SK-N-SH (cell line): Measurements from ENCODE around the gene CHI3L2. TPM values are rescaled to one million over a fixed set of nuclear protein-coding genes. Genes with fewer than 3 reads are reported as not detected.

Source experiments
- CTCF ChIA-PET: fragments of 300-600, 350-600 bp; formaldehyde crosslinking; extraction: SDS; loops from one replicate; lab custom pipeline; 2021; lab: Yijun Ruan, JAX
- POLR2A ChIA-PET: fragments of 350-600 bp; sonication (Branson Sonifier 250); formaldehyde crosslinking; extraction: SDS; loops from one replicate; lab custom pipeline; 2020; ENCODE audit warnings: antibody characterized with exemption, inconsistent platforms; lab: Yijun Ruan, JAX
- DNase-seq: peaks from one replicate; pipeline ENCODE4 v3.0.0; 2012
- H2AFZ ChIP-seq: fragments of 200-600 bp; sonication (generic); 2 replicates; pipeline ENCODE4 v1.8.1; 2016; ENCODE audit warnings: antibody characterized with exemption, mild to moderate bottlenecking, low read depth
- H3F3A ChIP-seq: fragments of 200-600 bp; sonication (generic); replicated peaks from 2 replicates; pipeline ENCODE3; 2016; ENCODE audit warnings: antibody characterized with exemption, mild to moderate bottlenecking; ENCODE audit not compliant: insufficient read depth
- H3K27ac ChIP-seq, 2 experiments: fragments of 200-500 bp in 1 of 2; fragments of 200-600 bp in 1 of 2; sonication (Bioruptor generic) in 1 of 2; sonication (generic), shearing (Covaris generic) in 1 of 2; 2 replicates each; pipeline versions ENCODE4 v1.5.1 to v1.6.1; 2014 to 2016; ENCODE audit warnings: low read depth in 2 of 2, inconsistent platforms in 1 of 2, low read length in 1 of 2, mild to moderate bottlenecking in 1 of 2, mixed read lengths in 1 of 2
- H3K27me3 ChIP-seq: fragments of 200-600 bp; sonication (generic), shearing (Covaris generic); 2 replicates; pipeline ENCODE4 v1.6.1; 2016; ENCODE audit warnings: mixed run types; ENCODE audit not compliant: insufficient read depth
- H3K36me3 ChIP-seq, 2 experiments: fragments of 200-500 bp in 1 of 2; fragments of 200-600 bp in 1 of 2; sonication (Bioruptor generic) in 1 of 2; sonication (generic) in 1 of 2; replicated peaks in 1 of 2; 2 replicates each; pipeline versions ENCODE3 to v1.5.1; 2014 to 2016; ENCODE audit warnings: low read length in 1 of 2, mild to moderate bottlenecking in 1 of 2; ENCODE audit not compliant: insufficient read depth in 2 of 2, control insufficient read depth in 1 of 2
- H3K4me1 ChIP-seq, 2 experiments: fragments of 200-500 bp in 1 of 2; fragments of 200-600 bp in 1 of 2; sonication (Bioruptor generic) in 1 of 2; sonication (generic), shearing (Covaris generic) in 1 of 2; 2 replicates each; pipeline versions ENCODE4 v1.5.1 to v1.6.1; 2014 to 2016; ENCODE audit warnings: low read depth in 1 of 2, low read length in 1 of 2, mixed run types in 1 of 2; ENCODE audit not compliant: insufficient read depth in 2 of 2, control insufficient read depth in 1 of 2
- H3K4me2 ChIP-seq: fragments of 200-600 bp; sonication (generic), shearing (Covaris generic); 2 replicates; pipeline ENCODE4 v1.6.1; 2017; ENCODE audit warnings: mixed run types
- H3K4me3 ChIP-seq, 2 experiments: fragments of 200-500 bp in 1 of 2; fragments of 200-600 bp in 1 of 2; sonication (Bioruptor generic) in 1 of 2; sonication (generic), shearing (Covaris generic) in 1 of 2; 2 replicates each; pipeline versions ENCODE4 v1.5.1 to v1.8.1; 2014 to 2016; ENCODE audit warnings: low read depth in 2 of 2, inconsistent platforms in 1 of 2, low read length in 1 of 2, mild to moderate bottlenecking in 1 of 2, mixed read lengths in 1 of 2, moderate library complexity in 1 of 2
- H3K79me2 ChIP-seq: fragments of 200-600 bp; sonication (generic); 2 replicates; pipeline ENCODE4 v1.8.1; 2017; ENCODE audit warnings: mild to moderate bottlenecking; ENCODE audit not compliant: insufficient read depth
- H3K9ac ChIP-seq: fragments of 200-600 bp; sonication (generic); 2 replicates; pipeline ENCODE4 v1.6.1; 2017; ENCODE audit warnings: mixed run types
- H3K9me2 ChIP-seq: fragments of 200-600 bp; sonication (generic); 2 replicates; pipeline ENCODE4 v1.6.1; 2017; ENCODE audit warnings: mixed run types
- H3K9me3 ChIP-seq: fragments of 200-600 bp; sonication (generic); 2 replicates; pipeline ENCODE4 v1.6.1; 2017; ENCODE audit warnings: mixed run types, mild to moderate bottlenecking, moderate library complexity
- H4K20me1 ChIP-seq: fragments of 200-600 bp; sonication (generic); 2 replicates; pipeline ENCODE4 v1.6.1; 2017; ENCODE audit warnings: mild to moderate bottlenecking, mixed run types; ENCODE audit not compliant: insufficient read depth
- CHD2 ChIP-seq: fragments of 150-350 bp; IDR thresholded peaks from 2 replicates; pipeline ENCODE4 v1.6.1; 2018; ENCODE audit warnings: low read length; ENCODE audit not compliant: partially characterized antibody
- EP300 ChIP-seq, 2 experiments: IDR thresholded peaks; 2 replicates each; pipeline versions ENCODE4 v1.4.0 to v1.6.1; 2012; ENCODE audit warnings: borderline replicate concordance in 1 of 2, low read depth in 1 of 2, low read length in 1 of 2
- FOXM1 ChIP-seq: IDR thresholded peaks from 2 replicates; pipeline ENCODE4 v1.4.0; 2012; ENCODE audit warnings: low read depth, mild to moderate bottlenecking
- GABPA ChIP-seq: IDR thresholded peaks from 2 replicates; pipeline ENCODE4 v1.4.0; 2012; ENCODE audit warnings: low read depth, mild to moderate bottlenecking
- JUND ChIP-seq: IDR thresholded peaks from 2 replicates; pipeline ENCODE4 v1.4.0; 2012
- MEF2A ChIP-seq: IDR thresholded peaks from 2 replicates; pipeline ENCODE4 v1.4.0; 2012; ENCODE audit warnings: low read depth, borderline replicate concordance
- MXI1 ChIP-seq: IDR thresholded peaks from 2 replicates; pipeline ENCODE4 v1.6.1; 2012; ENCODE audit warnings: mild to moderate bottlenecking, low read depth, low read length, improper control_type of control experiment
- NRF1 ChIP-seq: IDR thresholded peaks from 2 replicates; pipeline ENCODE4 v1.6.1; 2012; ENCODE audit warnings: low read depth, mild to moderate bottlenecking, low read length
- POLR2AphosphoS5 ChIP-seq: IDR thresholded peaks from 2 replicates; pipeline ENCODE4 v1.6.1; 2012; ENCODE audit warnings: low read depth, low read length
- RAD21 ChIP-seq: IDR thresholded peaks from 2 replicates; pipeline ENCODE4 v1.6.1; 2012; ENCODE audit warnings: mild to moderate bottlenecking, low read length
- RCOR1 ChIP-seq: fragments of 150-350 bp; IDR thresholded peaks from 2 replicates; pipeline ENCODE4 v1.6.1; 2017; ENCODE audit warnings: antibody characterized with exemption, low read length
- RFX5 ChIP-seq: IDR thresholded peaks from 2 replicates; pipeline ENCODE4 v1.6.1; 2012; ENCODE audit warnings: mild to moderate bottlenecking, improper control_type of control experiment, low read length
- RXRA ChIP-seq: IDR thresholded peaks from 2 replicates; pipeline ENCODE4 v1.4.0; 2012; ENCODE audit warnings: low read depth, mild to moderate bottlenecking, borderline replicate concordance
- SIN3A ChIP-seq: IDR thresholded peaks from 2 replicates; pipeline ENCODE4 v1.6.1; 2012; ENCODE audit warnings: low read depth, mild to moderate bottlenecking, low read length, moderate library complexity, borderline replicate concordance
- SMC3 ChIP-seq: IDR thresholded peaks from 2 replicates; pipeline ENCODE4 v1.6.1; 2012; ENCODE audit warnings: low read depth, low read length, improper control_type of control experiment
- TAF1 ChIP-seq: IDR thresholded peaks from 2 replicates; pipeline ENCODE4 v1.6.1; 2012; ENCODE audit warnings: low read depth, mild to moderate bottlenecking, low read length, moderate library complexity, borderline replicate concordance
- TCF12 ChIP-seq: IDR thresholded peaks from 2 replicates; pipeline ENCODE4 v1.4.0; 2012
- YY1 ChIP-seq: IDR thresholded peaks from 2 replicates; pipeline ENCODE4 v1.4.0; 2012; ENCODE audit warnings: low read depth, mild to moderate bottlenecking
- WGBS: methylation state at CpG from one replicate; pipeline ENCODE4 v1.1.6; 2017; ENCODE audit warnings: low lambda C conversion rate; 5-methylcytosine and 5-hydroxymethylcytosine counted together
- polyA plus RNA-seq, 3 experiments: library from polyadenylated mRNA; depleted of rRNA; stranded (reverse); fragments of >200 nt; gene quantifications; 2 replicates each; pipeline ENCODE4 v1.2.3, GENCODE V29; 2012
- TF ChIP-seq, protein P1 (sequence below): fragments of 150-350 bp; IDR thresholded peaks from 2 replicates; pipeline ENCODE4 v1.6.1; 2017; ENCODE audit warnings: antibody characterized with exemption, low read length, low read depth, borderline replicate concordance
- TF ChIP-seq, protein P2 (sequence below): IDR thresholded peaks from 2 replicates; pipeline ENCODE4 v1.4.0; 2012; ENCODE audit warnings: low read depth, borderline replicate concordance
- TF ChIP-seq, protein P3 (sequence below): IDR thresholded peaks from 2 replicates; pipeline ENCODE4; 2012

The CHI3L2 gene
- polyA plus RNA-seq, 1 of the 3 experiments (the other 2 are of a cell fraction), result 0.92 TPM

DNA sequence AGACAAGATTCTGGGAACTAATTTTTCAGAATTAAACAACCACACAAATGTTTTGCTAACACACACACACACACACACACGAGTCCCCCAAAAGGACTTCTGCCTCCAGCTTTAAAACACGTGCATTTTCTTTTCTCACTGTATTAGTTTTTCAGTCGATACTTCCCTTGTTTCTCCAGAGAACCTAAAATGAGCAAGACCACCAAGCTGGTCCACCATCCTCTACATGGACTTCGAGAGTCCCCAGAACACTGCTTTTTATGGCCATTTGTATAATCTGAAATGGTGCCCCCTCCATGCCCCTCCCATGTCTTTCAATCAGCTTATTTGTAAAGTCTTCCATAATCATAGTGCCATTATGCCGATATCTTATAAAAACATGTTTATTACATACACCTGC lies 10.8 kb upstream of the CHI3L2 start:
- Histone ChIP-seq H3K9me3 (no peaks in the 10 kb centered on the region), H3K27ac (no peak overlapping the region), H3K9ac (no peak overlapping the region), H3K9me2 (no peaks in the 10 kb centered on the region), H3K36me3 (no peaks in the 10 kb centered on the region)
- TF ChIP-seq TCF12 (no peak), RCOR1 (no peak), CHD2 (no peak), MEF2A (no peak), MXI1 (no peak), GABPA (no peak), POLR2AphosphoS5 (no peak)
- TF ChIP-seq, all 33 proteins: peak for 0
- WGBS, result 58% methylated on average over 5 of the region's 5 CpGs
- ChIA-PET POLR2A (no interaction called here), CTCF (interaction anchor here (10.2 kb wide), 1 partner anchor 186 kb away, joined by 161 read pairs; no protein-coding TSS in a partner anchor)
- Histone ChIP-seq H3K27me3 (no peaks in the 10 kb centered on the region), H2AFZ (no peak overlapping the region), H3K4me1 (no peaks in the 10 kb centered on the region), H3K4me2 (no peak overlapping the region), H3F3A (no peaks in the 10 kb centered on the region), H4K20me1 (no peaks in the 10 kb centered on the region), H3K4me3 (no peak overlapping the region), H3K79me2 (no peaks in the 10 kb centered on the region)
- no peak for DNase-seq

DNA sequence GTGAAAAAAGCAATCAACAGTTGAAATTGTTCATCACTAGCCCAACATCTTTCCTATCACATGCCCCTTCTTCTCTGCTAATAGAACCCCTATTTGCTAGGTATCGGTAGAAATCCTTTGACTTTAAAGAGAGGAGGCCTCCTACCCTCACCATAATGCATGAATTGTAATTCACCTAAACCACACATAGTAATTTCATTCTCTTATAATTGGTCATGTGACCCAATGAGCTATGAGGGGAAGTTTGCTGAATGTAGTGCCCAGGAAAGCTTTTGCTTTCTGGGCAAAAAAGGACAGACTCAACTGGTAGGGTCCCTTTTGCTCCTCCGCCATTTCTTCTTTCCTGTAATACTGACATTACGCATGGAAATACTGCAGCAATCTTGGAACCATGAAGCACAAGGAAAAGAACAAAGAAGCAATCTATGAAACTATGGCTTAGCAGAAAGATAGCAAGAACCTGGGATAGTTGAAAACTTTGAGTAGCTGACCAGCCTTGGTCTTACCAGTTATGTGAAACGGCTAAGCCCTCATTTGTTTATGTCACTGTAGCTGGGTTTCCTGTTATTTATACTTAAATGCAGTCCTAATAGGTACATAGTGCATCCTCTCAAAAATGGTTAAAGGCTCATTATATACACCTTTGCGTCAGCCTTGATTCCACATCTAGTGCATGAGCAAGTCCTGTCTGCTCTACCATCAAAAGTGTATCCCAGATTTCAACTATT lies 10.2 kb upstream of the CHI3L2 start:
- H4K20me1 ChIP-seq, result no peaks in the 10 kb centered on the region
- H2AFZ ChIP-seq, result no peak overlapping the region
- H3F3A ChIP-seq, result no peaks in the 10 kb centered on the region
- H3K36me3 ChIP-seq, result no peaks in the 10 kb centered on the region
- no peak overlapping the region for H3K9ac ChIP-seq
- 81% methylated on average over 5 of the region's 5 CpGs for WGBS
- peaks cover 0 to 3% of the 10 kb centered on the region in 2 experiments; a peak in 2 of 4 replicates for H3K4me1 ChIP-seq
- no peak overlapping the region for H3K4me3 ChIP-seq
- DNase-seq, result no peak
- ChIA-PET POLR2A (no interaction called here), CTCF (interaction anchor here (0.6 to 10.2 kb wide), 2 partner anchors 45 to 186 kb away, joined by 3 to 161 read pairs; no protein-coding TSS in a partner anchor)
- no peaks in the 10 kb centered on the region for H3K9me3 ChIP-seq
- no peaks in the 10 kb centered on the region for H3K27me3 ChIP-seq
- no peak overlapping the region for H3K27ac ChIP-seq
- H3K4me2 ChIP-seq, result no peak overlapping the region
- H3K9me2 ChIP-seq, result no peaks in the 10 kb centered on the region
- no peaks in the 10 kb centered on the region for H3K79me2 ChIP-seq
- TF ChIP-seq SMC3 (no peak), MXI1 (no peak), FOXM1 (no peak), TCF12 (no peak), NRF1 (no peak), RFX5 (no peak), GABPA (no peak), EP300 (IDR thresholded peaks at IDR 0.05; ENCODE audit: borderline replicate concordance in 1 of 2, low read depth in 1 of 2, low read length in 1 of 2) (no peak), YY1 (no peak), JUND (no peak), RXRA (no peak), SIN3A (no peak), TAF1 (no peak), RAD21 (no peak), MEF2A (no peak)
- TF ChIP-seq, protein P1, sequence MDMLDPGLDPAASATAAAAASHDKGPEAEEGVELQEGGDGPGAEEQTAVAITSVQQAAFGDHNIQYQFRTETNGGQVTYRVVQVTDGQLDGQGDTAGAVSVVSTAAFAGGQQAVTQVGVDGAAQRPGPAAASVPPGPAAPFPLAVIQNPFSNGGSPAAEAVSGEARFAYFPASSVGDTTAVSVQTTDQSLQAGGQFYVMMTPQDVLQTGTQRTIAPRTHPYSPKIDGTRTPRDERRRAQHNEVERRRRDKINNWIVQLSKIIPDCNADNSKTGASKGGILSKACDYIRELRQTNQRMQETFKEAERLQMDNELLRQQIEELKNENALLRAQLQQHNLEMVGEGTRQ, result no peak
- TF ChIP-seq, protein P2, sequence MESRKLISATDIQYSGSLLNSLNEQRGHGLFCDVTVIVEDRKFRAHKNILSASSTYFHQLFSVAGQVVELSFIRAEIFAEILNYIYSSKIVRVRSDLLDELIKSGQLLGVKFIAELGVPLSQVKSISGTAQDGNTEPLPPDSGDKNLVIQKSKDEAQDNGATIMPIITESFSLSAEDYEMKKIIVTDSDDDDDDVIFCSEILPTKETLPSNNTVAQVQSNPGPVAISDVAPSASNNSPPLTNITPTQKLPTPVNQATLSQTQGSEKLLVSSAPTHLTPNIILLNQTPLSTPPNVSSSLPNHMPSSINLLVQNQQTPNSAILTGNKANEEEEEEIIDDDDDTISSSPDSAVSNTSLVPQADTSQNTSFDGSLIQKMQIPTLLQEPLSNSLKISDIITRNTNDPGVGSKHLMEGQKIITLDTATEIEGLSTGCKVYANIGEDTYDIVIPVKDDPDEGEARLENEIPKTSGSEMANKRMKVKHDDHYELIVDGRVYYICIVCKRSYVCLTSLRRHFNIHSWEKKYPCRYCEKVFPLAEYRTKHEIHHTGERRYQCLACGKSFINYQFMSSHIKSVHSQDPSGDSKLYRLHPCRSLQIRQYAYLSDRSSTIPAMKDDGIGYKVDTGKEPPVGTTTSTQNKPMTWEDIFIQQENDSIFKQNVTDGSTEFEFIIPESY, result no peak
- TF ChIP-seq, protein P3, sequence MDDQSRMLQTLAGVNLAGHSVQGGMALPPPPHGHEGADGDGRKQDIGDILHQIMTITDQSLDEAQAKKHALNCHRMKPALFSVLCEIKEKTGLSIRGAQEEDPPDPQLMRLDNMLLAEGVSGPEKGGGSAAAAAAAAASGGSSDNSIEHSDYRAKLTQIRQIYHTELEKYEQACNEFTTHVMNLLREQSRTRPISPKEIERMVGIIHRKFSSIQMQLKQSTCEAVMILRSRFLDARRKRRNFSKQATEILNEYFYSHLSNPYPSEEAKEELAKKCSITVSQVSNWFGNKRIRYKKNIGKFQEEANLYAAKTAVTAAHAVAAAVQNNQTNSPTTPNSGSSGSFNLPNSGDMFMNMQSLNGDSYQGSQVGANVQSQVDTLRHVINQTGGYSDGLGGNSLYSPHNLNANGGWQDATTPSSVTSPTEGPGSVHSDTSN, result no peak
